ENCODE results near the gene ZNF225. TPM values are rescaled to one million over a fixed set of nuclear protein-coding genes. Genes with fewer than 3 reads are reported as not detected.

Gene ZNF225
- total and polyA plus RNA-seq, 4 donors: 0.88 to 4.5 (median 1.7) TPM

DNA sequence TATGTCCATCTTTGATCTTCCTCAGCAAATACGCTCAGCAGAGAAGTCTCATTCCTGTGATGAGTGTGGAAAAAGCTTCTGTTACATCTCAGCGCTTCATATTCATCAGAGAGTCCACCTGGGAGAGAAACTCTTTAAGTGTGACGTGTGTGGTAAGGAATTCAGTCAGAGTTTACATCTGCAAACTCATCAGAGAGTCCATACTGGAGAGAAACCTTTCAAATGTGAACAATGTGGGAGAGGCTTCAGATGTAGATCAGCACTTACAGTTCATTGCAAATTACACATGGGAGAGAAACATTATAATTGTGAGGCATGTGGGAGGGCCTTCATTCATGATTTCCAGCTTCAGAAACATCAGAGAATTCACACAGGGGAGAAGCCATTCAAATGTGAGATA lies 46.9 kb upstream of the ZNF225 start:
- Histone ChIP-seq H3K27ac (ENCODE audit: low read depth in 1 of 2, low read length in 2 of 2) (no peak overlapping the region), H3K4me1 (ENCODE audit: control insufficient read depth in 4 of 4, insufficient read depth in 4 of 4, low read length in 3 of 4) (no peaks in the 10 kb centered on the region), H3K27me3 (ENCODE audit: control insufficient read depth in 4 of 4, insufficient read depth in 4 of 4, low read length in 3 of 4) (no peaks in the 10 kb centered on the region), H3K4me3 (ENCODE audit: low read depth in 1 of 3, low read length in 3 of 3) (peak overlapping the region in 2 of 3 donors; percentile 68 to 78), H3K9me3 (ENCODE audit: control insufficient read depth in 4 of 4, low read length in 3 of 4) (peaks cover 35 to 69% (median 58%) of the 10 kb centered on the region in 4 donors), H3K9ac (ENCODE audit: low read depth in 1 of 2, low read length in 2 of 2) (no peak overlapping the region), H3K36me3 (ENCODE audit: control insufficient read depth in 4 of 4, insufficient read depth in 3 of 4, low read depth in 1 of 4, low read length in 3 of 4) (peaks cover 13 to 55% (median 51%) of the 10 kb centered on the region in 4 donors)
- DNase-seq (ENCODE audit: low spot score): no peak
- WGBS: 82% methylated on average over 3 of the region's 3 CpGs
- TF ChIP-seq, protein P1, sequence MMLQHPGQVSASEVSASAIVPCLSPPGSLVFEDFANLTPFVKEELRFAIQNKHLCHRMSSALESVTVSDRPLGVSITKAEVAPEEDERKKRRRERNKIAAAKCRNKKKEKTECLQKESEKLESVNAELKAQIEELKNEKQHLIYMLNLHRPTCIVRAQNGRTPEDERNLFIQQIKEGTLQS (IDR thresholded peaks at IDR 0.05): no peak
- TF ChIP-seq EGR1 (IDR thresholded peaks at IDR 0.05; ENCODE audit: low read depth in 2 of 2): no peak
- TF ChIP-seq TAF1 (conservative IDR thresholded peaks at IDR 0.05): no peak
- no peak for TF ChIP-seq NR2F2 (IDR thresholded peaks at IDR 0.05)
- no peak for TF ChIP-seq HNF4G (IDR thresholded peaks at IDR 0.05)
- no peak for TF ChIP-seq JUND (IDR thresholded peaks at IDR 0.05)
- TF ChIP-seq, protein P2, sequence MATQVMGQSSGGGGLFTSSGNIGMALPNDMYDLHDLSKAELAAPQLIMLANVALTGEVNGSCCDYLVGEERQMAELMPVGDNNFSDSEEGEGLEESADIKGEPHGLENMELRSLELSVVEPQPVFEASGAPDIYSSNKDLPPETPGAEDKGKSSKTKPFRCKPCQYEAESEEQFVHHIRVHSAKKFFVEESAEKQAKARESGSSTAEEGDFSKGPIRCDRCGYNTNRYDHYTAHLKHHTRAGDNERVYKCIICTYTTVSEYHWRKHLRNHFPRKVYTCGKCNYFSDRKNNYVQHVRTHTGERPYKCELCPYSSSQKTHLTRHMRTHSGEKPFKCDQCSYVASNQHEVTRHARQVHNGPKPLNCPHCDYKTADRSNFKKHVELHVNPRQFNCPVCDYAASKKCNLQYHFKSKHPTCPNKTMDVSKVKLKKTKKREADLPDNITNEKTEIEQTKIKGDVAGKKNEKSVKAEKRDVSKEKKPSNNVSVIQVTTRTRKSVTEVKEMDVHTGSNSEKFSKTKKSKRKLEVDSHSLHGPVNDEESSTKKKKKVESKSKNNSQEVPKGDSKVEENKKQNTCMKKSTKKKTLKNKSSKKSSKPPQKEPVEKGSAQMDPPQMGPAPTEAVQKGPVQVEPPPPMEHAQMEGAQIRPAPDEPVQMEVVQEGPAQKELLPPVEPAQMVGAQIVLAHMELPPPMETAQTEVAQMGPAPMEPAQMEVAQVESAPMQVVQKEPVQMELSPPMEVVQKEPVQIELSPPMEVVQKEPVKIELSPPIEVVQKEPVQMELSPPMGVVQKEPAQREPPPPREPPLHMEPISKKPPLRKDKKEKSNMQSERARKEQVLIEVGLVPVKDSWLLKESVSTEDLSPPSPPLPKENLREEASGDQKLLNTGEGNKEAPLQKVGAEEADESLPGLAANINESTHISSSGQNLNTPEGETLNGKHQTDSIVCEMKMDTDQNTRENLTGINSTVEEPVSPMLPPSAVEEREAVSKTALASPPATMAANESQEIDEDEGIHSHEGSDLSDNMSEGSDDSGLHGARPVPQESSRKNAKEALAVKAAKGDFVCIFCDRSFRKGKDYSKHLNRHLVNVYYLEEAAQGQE (IDR thresholded peaks at IDR 0.05): no peak
- TF ChIP-seq RAD21 (IDR thresholded peaks at IDR 0.05): no peak
- TF ChIP-seq FOXA2 (IDR thresholded peaks at IDR 0.05): no peak
- TF ChIP-seq FOXA1 (IDR thresholded peaks at IDR 0.05): no peak
- TF ChIP-seq, protein P3, sequence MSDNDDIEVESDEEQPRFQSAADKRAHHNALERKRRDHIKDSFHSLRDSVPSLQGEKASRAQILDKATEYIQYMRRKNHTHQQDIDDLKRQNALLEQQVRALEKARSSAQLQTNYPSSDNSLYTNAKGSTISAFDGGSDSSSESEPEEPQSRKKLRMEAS (IDR thresholded peaks at IDR 0.05): no peak
- no peak for TF ChIP-seq HNF4A (conservative IDR thresholded peaks at IDR 0.05)
- TF ChIP-seq, protein P4, sequence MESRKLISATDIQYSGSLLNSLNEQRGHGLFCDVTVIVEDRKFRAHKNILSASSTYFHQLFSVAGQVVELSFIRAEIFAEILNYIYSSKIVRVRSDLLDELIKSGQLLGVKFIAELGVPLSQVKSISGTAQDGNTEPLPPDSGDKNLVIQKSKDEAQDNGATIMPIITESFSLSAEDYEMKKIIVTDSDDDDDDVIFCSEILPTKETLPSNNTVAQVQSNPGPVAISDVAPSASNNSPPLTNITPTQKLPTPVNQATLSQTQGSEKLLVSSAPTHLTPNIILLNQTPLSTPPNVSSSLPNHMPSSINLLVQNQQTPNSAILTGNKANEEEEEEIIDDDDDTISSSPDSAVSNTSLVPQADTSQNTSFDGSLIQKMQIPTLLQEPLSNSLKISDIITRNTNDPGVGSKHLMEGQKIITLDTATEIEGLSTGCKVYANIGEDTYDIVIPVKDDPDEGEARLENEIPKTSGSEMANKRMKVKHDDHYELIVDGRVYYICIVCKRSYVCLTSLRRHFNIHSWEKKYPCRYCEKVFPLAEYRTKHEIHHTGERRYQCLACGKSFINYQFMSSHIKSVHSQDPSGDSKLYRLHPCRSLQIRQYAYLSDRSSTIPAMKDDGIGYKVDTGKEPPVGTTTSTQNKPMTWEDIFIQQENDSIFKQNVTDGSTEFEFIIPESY (IDR thresholded peaks at IDR 0.05): no peak
- no peak for TF ChIP-seq YY1 (IDR thresholded peaks at IDR 0.05)
- TF ChIP-seq RXRA (IDR thresholded peaks at IDR 0.05): no peak
- no peak for TF ChIP-seq GABPA (IDR thresholded peaks at IDR 0.05 in 1 of 2, conservative IDR thresholded peaks at IDR 0.05 in 1 of 2)
- no peak for TF ChIP-seq SP1 (IDR thresholded peaks at IDR 0.05)

DNA sequence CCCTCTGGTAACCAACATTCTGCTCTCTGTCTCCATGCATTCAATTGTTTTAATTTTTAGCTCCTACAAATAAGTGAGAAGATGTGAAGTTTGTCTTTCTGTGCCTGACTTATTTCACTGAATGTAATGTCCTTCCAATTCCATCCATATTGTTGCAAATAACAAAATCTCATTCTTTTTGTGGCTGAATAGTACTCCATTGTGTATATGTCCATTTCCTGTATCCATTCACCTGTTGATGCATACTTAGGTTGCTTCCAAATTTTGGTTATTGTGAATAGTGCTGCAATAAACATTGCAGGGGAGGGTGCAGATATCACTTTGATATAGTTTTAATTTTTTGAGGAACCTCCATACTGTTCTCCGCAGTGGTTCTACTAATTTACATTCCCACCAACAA lies 43.8 kb upstream of the ZNF225 start:
- peaks cover 33 to 41% (median 35%) of the 10 kb centered on the region in 4 donors for H3K9me3 ChIP-seq (ENCODE audit: control insufficient read depth in 4 of 4, low read length in 3 of 4)
- WGBS: 96% methylated on average over 1 of the region's 1 CpG
- no peak for TF ChIP-seq JUND (IDR thresholded peaks at IDR 0.05)
- TF ChIP-seq, protein P5, sequence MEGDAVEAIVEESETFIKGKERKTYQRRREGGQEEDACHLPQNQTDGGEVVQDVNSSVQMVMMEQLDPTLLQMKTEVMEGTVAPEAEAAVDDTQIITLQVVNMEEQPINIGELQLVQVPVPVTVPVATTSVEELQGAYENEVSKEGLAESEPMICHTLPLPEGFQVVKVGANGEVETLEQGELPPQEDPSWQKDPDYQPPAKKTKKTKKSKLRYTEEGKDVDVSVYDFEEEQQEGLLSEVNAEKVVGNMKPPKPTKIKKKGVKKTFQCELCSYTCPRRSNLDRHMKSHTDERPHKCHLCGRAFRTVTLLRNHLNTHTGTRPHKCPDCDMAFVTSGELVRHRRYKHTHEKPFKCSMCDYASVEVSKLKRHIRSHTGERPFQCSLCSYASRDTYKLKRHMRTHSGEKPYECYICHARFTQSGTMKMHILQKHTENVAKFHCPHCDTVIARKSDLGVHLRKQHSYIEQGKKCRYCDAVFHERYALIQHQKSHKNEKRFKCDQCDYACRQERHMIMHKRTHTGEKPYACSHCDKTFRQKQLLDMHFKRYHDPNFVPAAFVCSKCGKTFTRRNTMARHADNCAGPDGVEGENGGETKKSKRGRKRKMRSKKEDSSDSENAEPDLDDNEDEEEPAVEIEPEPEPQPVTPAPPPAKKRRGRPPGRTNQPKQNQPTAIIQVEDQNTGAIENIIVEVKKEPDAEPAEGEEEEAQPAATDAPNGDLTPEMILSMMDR (IDR thresholded peaks at IDR 0.05; ENCODE audit: low read depth, low read length, missing input control): no peak
- TF ChIP-seq TAF1 (conservative IDR thresholded peaks at IDR 0.05): no peak
- TF ChIP-seq NR2F2 (IDR thresholded peaks at IDR 0.05): no peak
- no peak for TF ChIP-seq RXRA (IDR thresholded peaks at IDR 0.05)
- TF ChIP-seq EGR1 (IDR thresholded peaks at IDR 0.05; ENCODE audit: low read depth in 2 of 2): no peak
- TF ChIP-seq, protein P2 (IDR thresholded peaks at IDR 0.05): no peak
- TF ChIP-seq RAD21 (IDR thresholded peaks at IDR 0.05): no peak
- TF ChIP-seq SP1 (IDR thresholded peaks at IDR 0.05): no peak
- TF ChIP-seq, protein P3 (IDR thresholded peaks at IDR 0.05): no peak
- no peak for TF ChIP-seq HNF4A (conservative IDR thresholded peaks at IDR 0.05)
- TF ChIP-seq, protein P1 (IDR thresholded peaks at IDR 0.05): no peak
- TF ChIP-seq FOXA2 (IDR thresholded peaks at IDR 0.05): no peak
- TF ChIP-seq GABPA (IDR thresholded peaks at IDR 0.05 in 1 of 2, conservative IDR thresholded peaks at IDR 0.05 in 1 of 2): no peak
- no peak for TF ChIP-seq FOXA1 (IDR thresholded peaks at IDR 0.05)
- TF ChIP-seq HNF4G (IDR thresholded peaks at IDR 0.05): no peak
- no peak overlapping the region for H3K27ac ChIP-seq (ENCODE audit: low read depth in 1 of 2, low read length in 2 of 2)
- peaks cover 0 to 14% (median 12%) of the 10 kb centered on the region in 4 donors for H3K4me1 ChIP-seq (ENCODE audit: control insufficient read depth in 4 of 4, insufficient read depth in 4 of 4, low read length in 3 of 4)
- no peak for DNase-seq (ENCODE audit: low spot score)
- no peak overlapping the region for H3K4me3 ChIP-seq (ENCODE audit: low read depth in 1 of 3, low read length in 3 of 3)
- no peak overlapping the region for H3K9ac ChIP-seq (ENCODE audit: low read depth in 1 of 2, low read length in 2 of 2)
- H3K36me3 ChIP-seq (ENCODE audit: control insufficient read depth in 4 of 4, insufficient read depth in 3 of 4, low read depth in 1 of 4, low read length in 3 of 4): peaks cover 9 to 25% (median 22%) of the 10 kb centered on the region in 4 donors
- H3K27me3 ChIP-seq (ENCODE audit: control insufficient read depth in 4 of 4, insufficient read depth in 4 of 4, low read length in 3 of 4): no peaks in the 10 kb centered on the region

Data from liver (tissue), 9 donors.